Lower leg skin (tissue), 4 donors: Measurements from ENCODE around the gene GNG8. TPM values are rescaled to one million over a fixed set of nuclear protein-coding genes. Genes with fewer than 3 reads are reported as not detected.

Experiments used
- DNase-seq, 2 donors: peaks; one replicate each; pipeline ENCODE4 v3.0.0-alpha.2; 2019; ENCODE audit warnings: low spot score in 2 of 2
- H3K4me3 ChIP-seq: fragments of 200-600 bp; sonication (generic); 2 replicates; pipeline ENCODE4 v1.5.1; 2017; ENCODE audit warnings: mild to moderate bottlenecking, low read depth; ENCODE audit not compliant: poor library complexity, severe bottlenecking
- POLR2A ChIP-seq, 2 donors: fragments of 450-650 bp; IDR thresholded peaks; one replicate each; pipeline ENCODE4 v1.6.1; 2016 to 2017; ENCODE audit warnings: antibody characterized with exemption in 2 of 2, mild to moderate bottlenecking in 1 of 2, moderate library complexity in 1 of 2
- WGBS, 2 donors: methylation state at CpG; one replicate each; pipeline ENCODE4 v1.1.5; 2018; 5-methylcytosine and 5-hydroxymethylcytosine counted together
- intact Hi-C: fragments of 100-400 bp; cut with DNase I; formaldehyde crosslinking; loops from one replicate; pipeline ENCODE4 v1.15.0; 2023; ENCODE audit warnings: low total_unique reads
- total RNA-seq, 4 donors: library from RNA; depleted of rRNA; stranded (reverse); fragments of >200 nt; gene quantifications; one replicate each; pipeline ENCODE4 v1.1.0, GENCODE V29; 2016
- TF ChIP-seq, protein P1 (sequence below), 3 donors: fragments of 450-650 bp; IDR thresholded peaks; one replicate each; pipeline ENCODE4 v1.5.1; 2016; ENCODE audit warnings: antibody characterized with exemption in 3 of 3, mild to moderate bottlenecking in 3 of 3, moderate library complexity in 2 of 3

The GNG8 gene
- total RNA-seq, 4 donors from 2014 or later, result not detected

DNA sequence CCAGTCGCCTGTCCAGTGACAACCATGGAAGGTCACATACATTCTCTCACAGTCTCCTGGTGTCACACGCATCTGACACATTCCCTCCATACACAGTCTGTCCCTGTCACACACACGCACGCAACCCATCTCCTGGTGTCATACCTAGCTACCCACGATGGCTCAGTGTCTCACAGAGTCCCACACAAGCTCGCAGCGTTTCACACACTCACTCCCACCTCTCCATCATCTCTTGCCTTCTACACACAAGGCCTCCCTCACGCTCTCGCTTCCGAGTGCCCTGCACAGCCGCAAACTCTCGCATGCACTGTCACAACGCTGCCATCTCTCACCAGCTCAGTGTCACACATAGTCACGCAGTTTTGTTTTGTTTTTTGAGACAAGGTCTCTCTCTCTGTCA, 1.2 kb upstream of the GNG8 start:
- 79 to 84% methylated on average over 14 of the region's 14 CpGs for WGBS, 2 donors
- intact Hi-C loops, result no loop called here
- H3K4me3 ChIP-seq, result no peak overlapping the region
- no peak for DNase-seq
- TF ChIP-seq POLR2A (IDR thresholded peaks at IDR 0.05), result no peak
- TF ChIP-seq, protein P1, sequence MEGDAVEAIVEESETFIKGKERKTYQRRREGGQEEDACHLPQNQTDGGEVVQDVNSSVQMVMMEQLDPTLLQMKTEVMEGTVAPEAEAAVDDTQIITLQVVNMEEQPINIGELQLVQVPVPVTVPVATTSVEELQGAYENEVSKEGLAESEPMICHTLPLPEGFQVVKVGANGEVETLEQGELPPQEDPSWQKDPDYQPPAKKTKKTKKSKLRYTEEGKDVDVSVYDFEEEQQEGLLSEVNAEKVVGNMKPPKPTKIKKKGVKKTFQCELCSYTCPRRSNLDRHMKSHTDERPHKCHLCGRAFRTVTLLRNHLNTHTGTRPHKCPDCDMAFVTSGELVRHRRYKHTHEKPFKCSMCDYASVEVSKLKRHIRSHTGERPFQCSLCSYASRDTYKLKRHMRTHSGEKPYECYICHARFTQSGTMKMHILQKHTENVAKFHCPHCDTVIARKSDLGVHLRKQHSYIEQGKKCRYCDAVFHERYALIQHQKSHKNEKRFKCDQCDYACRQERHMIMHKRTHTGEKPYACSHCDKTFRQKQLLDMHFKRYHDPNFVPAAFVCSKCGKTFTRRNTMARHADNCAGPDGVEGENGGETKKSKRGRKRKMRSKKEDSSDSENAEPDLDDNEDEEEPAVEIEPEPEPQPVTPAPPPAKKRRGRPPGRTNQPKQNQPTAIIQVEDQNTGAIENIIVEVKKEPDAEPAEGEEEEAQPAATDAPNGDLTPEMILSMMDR (IDR thresholded peaks at IDR 0.05), result no peak

DNA sequence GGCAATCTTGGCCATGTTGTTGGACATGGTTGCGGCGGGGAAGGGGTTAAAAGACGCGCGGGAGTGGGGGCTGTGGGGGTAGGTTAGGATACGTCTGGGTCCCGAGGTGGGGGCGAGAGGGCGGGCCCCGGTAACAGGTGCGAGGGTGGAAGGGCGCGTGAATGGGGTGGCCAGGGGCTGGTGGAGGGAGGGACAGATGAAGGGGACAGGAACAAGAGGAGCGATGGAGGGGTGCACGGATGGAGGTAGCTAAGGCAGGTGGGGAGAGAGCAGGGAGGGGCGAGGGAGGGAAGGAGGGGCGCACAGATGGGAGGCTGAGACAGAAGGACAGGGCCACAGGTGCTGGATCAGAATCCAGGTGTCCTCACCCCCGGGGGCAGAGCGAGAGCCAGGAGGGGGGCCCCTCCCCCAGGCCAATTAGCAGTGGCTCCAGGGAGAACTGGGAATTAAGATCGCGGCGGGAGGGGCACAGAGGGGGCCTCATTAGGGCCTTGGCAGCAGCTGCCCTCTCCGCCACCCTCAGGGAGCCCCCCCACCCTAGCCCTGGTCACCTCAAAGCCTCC, 1.3 kb downstream of the GNG8 start:
- H3K4me3 ChIP-seq, result no peak overlapping the region
- 7% methylated on average over 23 of the region's 23 CpGs for WGBS, 2 donors
- TF ChIP-seq, protein P1 (IDR thresholded peaks at IDR 0.05), result no peak
- TF ChIP-seq POLR2A (IDR thresholded peaks at IDR 0.05), result no peak
- intact Hi-C loops, result no loop called here
- no peak for DNase-seq

DNA sequence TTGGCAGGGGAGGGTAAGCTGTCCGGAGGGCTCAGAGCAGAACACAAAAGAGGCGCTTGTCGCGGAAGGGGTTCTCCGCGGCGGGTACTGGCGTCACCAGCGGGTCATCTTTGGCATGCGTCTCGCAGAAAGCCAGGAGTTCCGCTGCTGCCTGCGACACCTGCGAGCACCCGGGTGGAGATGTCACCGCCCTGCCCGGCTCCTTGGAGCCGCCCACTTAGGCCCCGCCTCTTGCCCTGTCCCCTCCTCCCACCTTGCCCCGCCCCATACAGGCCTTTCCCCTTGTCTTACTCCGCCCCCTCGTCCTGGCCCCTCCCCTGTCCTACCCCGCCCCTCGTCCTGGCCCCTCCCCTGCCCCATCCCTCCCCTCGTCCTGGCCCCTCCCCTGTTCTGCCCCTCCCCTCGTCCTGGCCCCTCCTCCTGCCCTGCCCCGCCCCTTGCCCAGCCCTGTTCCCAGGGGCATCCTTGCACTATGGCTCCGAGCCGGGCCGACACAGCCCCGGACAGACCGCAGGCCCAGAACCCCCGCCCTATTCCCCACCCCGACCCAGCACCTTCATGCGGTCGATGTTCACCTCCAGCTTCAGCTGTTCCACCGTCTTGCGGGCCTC, 1.9 kb downstream of the GNG8 start:
- intact Hi-C loops, result no loop called here
- DNase-seq, result peak; percentile 88 to 97
- TF ChIP-seq, protein P1 (IDR thresholded peaks at IDR 0.05), result no peak
- TF ChIP-seq POLR2A (IDR thresholded peaks at IDR 0.05), result no peak
- WGBS, 2 donors, result 1 to 9% methylated on average over 27 to 34 of the region's 38 CpGs
- no peak overlapping the region for H3K4me3 ChIP-seq

DNA sequence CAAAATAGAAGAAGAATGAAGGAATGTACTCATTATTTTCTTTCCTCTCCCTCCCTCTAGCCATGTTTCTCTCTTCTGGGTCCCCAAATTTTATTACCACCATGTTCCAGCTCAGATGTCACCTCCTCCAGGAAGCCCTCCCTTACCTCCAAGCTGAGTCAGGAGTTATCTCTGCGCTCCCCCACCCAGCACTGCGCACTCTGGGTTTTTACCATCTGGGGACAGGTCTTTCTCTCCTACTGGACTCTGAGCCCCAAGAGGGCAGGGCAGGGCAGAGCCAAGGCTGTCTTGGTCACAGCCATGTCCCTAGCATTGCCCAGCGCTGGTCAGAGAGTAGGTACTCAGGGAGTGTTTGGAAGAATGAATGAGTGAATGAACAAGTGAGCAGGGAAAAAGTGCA, 2.9 kb downstream of the GNG8 start:
- TF ChIP-seq POLR2A (IDR thresholded peaks at IDR 0.05), result no peak
- TF ChIP-seq, protein P1 (IDR thresholded peaks at IDR 0.05), result no peak
- H3K4me3 ChIP-seq, result no peak overlapping the region
- intact Hi-C loops, result no loop called here
- no peak for DNase-seq
- 86 to 94% methylated on average over 3 of the region's 3 CpGs for WGBS, 2 donors

DNA sequence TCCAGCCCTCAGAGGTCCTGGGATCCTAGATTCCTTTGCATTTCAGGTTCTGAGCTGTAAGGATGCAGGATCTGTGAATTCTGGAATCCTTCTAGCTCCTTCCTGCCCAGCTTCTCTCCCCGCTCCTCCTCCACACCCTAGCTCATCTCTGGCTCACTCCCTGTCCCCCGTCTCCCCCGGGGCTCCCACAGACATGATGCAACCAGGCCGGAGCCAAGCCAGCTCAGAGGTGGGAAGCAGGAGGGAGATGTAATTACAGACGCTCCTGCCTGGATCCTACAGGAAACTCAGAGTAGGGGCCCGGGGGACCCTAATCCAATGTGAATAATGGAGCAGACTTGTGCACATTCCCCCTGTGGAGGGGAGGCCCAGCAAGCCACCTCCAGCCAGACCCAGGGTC, 4.5 kb downstream of the GNG8 start:
- TF ChIP-seq, protein P1 (IDR thresholded peaks at IDR 0.05), result no peak
- TF ChIP-seq POLR2A (IDR thresholded peaks at IDR 0.05), result no peak
- intact Hi-C loops, result no loop called here
- DNase-seq, result peak in 1 of 2 donors; percentile 92
- WGBS, 2 donors, result 32 to 36% methylated on average over 6 of the region's 6 CpGs
- H3K4me3 ChIP-seq, result no peak overlapping the region
